GM19035 (cell line): ENCODE data around the gene TUG1.

Source experiments
- ATAC-seq: cut with Tn5 transposase; IDR thresholded peaks from one replicate; pipeline ENCODE4 v1.9.1; 2021; ENCODE audit not compliant: unreplicated experiment

The TUG1 gene

GRCh38 chr22:30947173-30947815 lies 21.8 kb upstream of the TUG1 start:
- ATAC-seq: no peak

- no peak for ATAC-seq
Measured at GRCh38 chr22:30947816-30948454, 21.1 kb upstream of the TUG1 start.

GRCh38 chr22:30948930-30949342 lies 20.1 kb upstream of the TUG1 start:
- no peak for ATAC-seq

GRCh38 chr22:30949934-30950660 lies 19.0 kb upstream of the TUG1 start:
- no peak for ATAC-seq

- ATAC-seq: no peak
Measured at GRCh38 chr22:30953206-30953605, 15.9 kb upstream of the TUG1 start.

- no peak for ATAC-seq
Measured at GRCh38 chr22:30955153-30955552, 13.9 kb upstream of the TUG1 start.

GRCh38 chr22:30964858-30965257 lies 4.2 kb upstream of the TUG1 start:
- ATAC-seq: no peak

- ATAC-seq: no peak
Measured at GRCh38 chr22:30968015-30968923, 796 bp upstream of the TUG1 start, which contains the start of gene MORC2. TSS of gene MORC2 (minus strand) at chr22:30968774. CDS start at chr22:30967889, 885 bp downstream.

- peak; percentile 39 for ATAC-seq
Measured at GRCh38 chr22:30969532-30970355, 679 bp downstream of the TUG1 start.

- ATAC-seq: no peak
Measured at GRCh38 chr22:30970356-30970746, 1.3 kb downstream of the TUG1 start.

- no peak for ATAC-seq
Measured at GRCh38 chr22:30978304-30978962, 9.4 kb downstream of the TUG1 start.

- no peak for ATAC-seq
Measured at GRCh38 chr22:30979932-30980331, 10.9 kb downstream of the TUG1 start.

GRCh38 chr22:30982512-30982911 lies 13.4 kb downstream of the TUG1 start:
- ATAC-seq: no peak

- ATAC-seq: no peak
Measured at GRCh38 chr22:30984317-30984716, 15.3 kb downstream of the TUG1 start.

GRCh38 chr22:30985561-30986208 lies 16.6 kb downstream of the TUG1 start:
- no peak for ATAC-seq

- ATAC-seq: no peak
Measured at GRCh38 chr22:30989474-30989873, 20.4 kb downstream of the TUG1 start.

- ATAC-seq: no peak
Measured at GRCh38 chr22:30990690-30991089, 21.6 kb downstream of the TUG1 start.

- no peak for ATAC-seq
Measured at GRCh38 chr22:30992565-30992964, 23.5 kb downstream of the TUG1 start.

GRCh38 chr22:30994960-30995359 lies 25.9 kb downstream of the TUG1 start:
- ATAC-seq: no peak
